Uterus (tissue), 4 donors: Measurements from ENCODE around the gene PMAIP1. TPM values are rescaled to one million over a fixed set of nuclear protein-coding genes. Genes with fewer than 3 reads are reported as not detected.

Experiments
- DNase-seq, 2 donors: peaks; one replicate each; pipeline ENCODE4 v3.0.0-alpha.2; 2019 to 2020
- H3K27ac ChIP-seq, 2 donors: fragments of 200-600 bp; sonication (generic); 1 replicate in 1 of 2; 2 replicates in 1 of 2; pipeline ENCODE4 v1.5.1; 2016 to 2018
- H3K27me3 ChIP-seq, 2 donors: fragments of 200-600 bp; sonication (generic); one replicate each; pipeline ENCODE4 v1.5.1; 2018 to 2019; ENCODE audit warnings: control low read depth in 1 of 2
- H3K36me3 ChIP-seq, 2 donors: fragments of 200-600 bp; sonication (generic); one replicate each; pipeline ENCODE4 v1.5.1; 2019; ENCODE audit warnings: control low read depth in 1 of 2
- H3K4me1 ChIP-seq, 2 donors: fragments of 200-600 bp; sonication (generic); one replicate each; pipeline ENCODE4 v1.5.1; 2018 to 2019; ENCODE audit warnings: control low read depth in 1 of 2
- H3K4me3 ChIP-seq, 2 donors: fragments of 200-600 bp; sonication (generic); 1 replicate in 1 of 2; 2 replicates in 1 of 2; pipeline ENCODE4 v1.5.1; 2018 to 2019; ENCODE audit warnings: mild to moderate bottlenecking in 1 of 2
- H3K9me3 ChIP-seq, 2 donors: fragments of 200-600 bp; sonication (generic); one replicate each; pipeline ENCODE4 v1.5.1; 2019; ENCODE audit warnings: control low read depth in 1 of 2
- POLR2A ChIP-seq, 2 donors: fragments of 450-650 bp; IDR thresholded peaks; one replicate each; pipeline ENCODE4 v1.6.1; 2016; ENCODE audit warnings: antibody characterized with exemption in 2 of 2, mild to moderate bottlenecking in 1 of 2, moderate library complexity in 1 of 2
- intact Hi-C: fragments of 100-400 bp; cut with DNase I; formaldehyde crosslinking; loops from one replicate; pipeline ENCODE4 v1.15.1; 2023; ENCODE audit warnings: low total_unique reads
- total RNA-seq, 4 donors: library from RNA; depleted of rRNA in 3 of 4; stranded (reverse); fragments of >200 nt in 3 of 4; gene quantifications; one replicate each; pipeline versions ENCODE4 v1.1.0 to v1.2.4, GENCODE V29; 2014 to 2023
- TF ChIP-seq, protein P1 (sequence below), 4 experiments: fragments of 200-600 bp in 2 of 4; fragments of 450-650 bp in 2 of 4; sonication (generic) in 2 of 4; IDR thresholded peaks; one replicate each; pipeline ENCODE4 v1.5.1; 2016 to 2019; ENCODE audit warnings: antibody characterized with exemption in 4 of 4, mild to moderate bottlenecking in 2 of 4, moderate library complexity in 1 of 4
- donor health status: DM: yes; HTN: yes; CAD: no.

The PMAIP1 gene
- total RNA-seq, 4 donors from 2014 or later: 0.82 to 3.5 (median 3.0) TPM

DNA sequence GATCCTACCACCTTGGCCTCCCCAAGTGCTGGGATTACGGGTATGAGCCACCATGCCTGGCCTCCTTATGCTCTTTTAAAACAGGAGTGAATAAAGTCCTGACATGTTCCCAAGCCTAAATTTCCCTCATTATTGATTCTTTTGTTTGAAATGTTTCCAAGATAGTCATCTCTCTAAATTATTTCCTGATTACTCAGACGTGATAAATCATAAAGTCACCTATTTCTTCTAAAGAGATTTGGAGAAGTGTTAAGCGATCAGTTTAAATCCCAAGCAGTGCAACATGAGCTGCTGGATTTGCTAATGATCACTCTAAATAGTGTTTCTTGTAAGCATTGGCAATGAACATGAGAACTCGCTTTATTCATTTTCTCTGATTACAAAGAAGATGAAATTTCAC, 51.8 kb downstream of the PMAIP1 start:
- no peaks in the 10 kb centered on the region for H3K36me3 ChIP-seq
- H3K4me3 ChIP-seq: no peak overlapping the region
- no peak overlapping the region for H3K27ac ChIP-seq
- TF ChIP-seq POLR2A (IDR thresholded peaks at IDR 0.05): no peak
- TF ChIP-seq, protein P1, sequence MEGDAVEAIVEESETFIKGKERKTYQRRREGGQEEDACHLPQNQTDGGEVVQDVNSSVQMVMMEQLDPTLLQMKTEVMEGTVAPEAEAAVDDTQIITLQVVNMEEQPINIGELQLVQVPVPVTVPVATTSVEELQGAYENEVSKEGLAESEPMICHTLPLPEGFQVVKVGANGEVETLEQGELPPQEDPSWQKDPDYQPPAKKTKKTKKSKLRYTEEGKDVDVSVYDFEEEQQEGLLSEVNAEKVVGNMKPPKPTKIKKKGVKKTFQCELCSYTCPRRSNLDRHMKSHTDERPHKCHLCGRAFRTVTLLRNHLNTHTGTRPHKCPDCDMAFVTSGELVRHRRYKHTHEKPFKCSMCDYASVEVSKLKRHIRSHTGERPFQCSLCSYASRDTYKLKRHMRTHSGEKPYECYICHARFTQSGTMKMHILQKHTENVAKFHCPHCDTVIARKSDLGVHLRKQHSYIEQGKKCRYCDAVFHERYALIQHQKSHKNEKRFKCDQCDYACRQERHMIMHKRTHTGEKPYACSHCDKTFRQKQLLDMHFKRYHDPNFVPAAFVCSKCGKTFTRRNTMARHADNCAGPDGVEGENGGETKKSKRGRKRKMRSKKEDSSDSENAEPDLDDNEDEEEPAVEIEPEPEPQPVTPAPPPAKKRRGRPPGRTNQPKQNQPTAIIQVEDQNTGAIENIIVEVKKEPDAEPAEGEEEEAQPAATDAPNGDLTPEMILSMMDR (IDR thresholded peaks at IDR 0.05): no peak
- no peaks in the 10 kb centered on the region for H3K27me3 ChIP-seq
- intact Hi-C loops: no loop called here
- H3K4me1 ChIP-seq: no peaks in the 10 kb centered on the region
- DNase-seq: no peak
- H3K9me3 ChIP-seq: no peaks in the 10 kb centered on the region

GRCh38 chr18:59952283-59953007, 52.6 kb downstream of the PMAIP1 start:
- no peaks in the 10 kb centered on the region for H3K4me1 ChIP-seq
- no peak overlapping the region for H3K27ac ChIP-seq
- no peaks in the 10 kb centered on the region for H3K27me3 ChIP-seq
- no peak overlapping the region for H3K4me3 ChIP-seq
- intact Hi-C loops: no loop called here
- H3K36me3 ChIP-seq: no peaks in the 10 kb centered on the region
- TF ChIP-seq, protein P1 (IDR thresholded peaks at IDR 0.05): no peak
- TF ChIP-seq POLR2A (IDR thresholded peaks at IDR 0.05): no peak
- DNase-seq: no peak
- no peaks in the 10 kb centered on the region for H3K9me3 ChIP-seq

Other genes with a start within 250 kb of the PMAIP1 start
- gene CCBE1, start 202.6 kb upstream of the PMAIP1 start, total RNA-seq: 10 to 100 TPM in 1 of 4 donors, 1 to 10 TPM in 3; 1.5 to 10.9 (median 4.6) TPM